ENCODE data around the gene MYD88. TPM values are rescaled to one million over a fixed set of nuclear protein-coding genes. Genes with fewer than 3 reads are reported as not detected.

MYD88 gene
- total and polyA plus RNA-seq, 7 donors = 2.9 to 7.0 (median 4.4) TPM

DNA sequence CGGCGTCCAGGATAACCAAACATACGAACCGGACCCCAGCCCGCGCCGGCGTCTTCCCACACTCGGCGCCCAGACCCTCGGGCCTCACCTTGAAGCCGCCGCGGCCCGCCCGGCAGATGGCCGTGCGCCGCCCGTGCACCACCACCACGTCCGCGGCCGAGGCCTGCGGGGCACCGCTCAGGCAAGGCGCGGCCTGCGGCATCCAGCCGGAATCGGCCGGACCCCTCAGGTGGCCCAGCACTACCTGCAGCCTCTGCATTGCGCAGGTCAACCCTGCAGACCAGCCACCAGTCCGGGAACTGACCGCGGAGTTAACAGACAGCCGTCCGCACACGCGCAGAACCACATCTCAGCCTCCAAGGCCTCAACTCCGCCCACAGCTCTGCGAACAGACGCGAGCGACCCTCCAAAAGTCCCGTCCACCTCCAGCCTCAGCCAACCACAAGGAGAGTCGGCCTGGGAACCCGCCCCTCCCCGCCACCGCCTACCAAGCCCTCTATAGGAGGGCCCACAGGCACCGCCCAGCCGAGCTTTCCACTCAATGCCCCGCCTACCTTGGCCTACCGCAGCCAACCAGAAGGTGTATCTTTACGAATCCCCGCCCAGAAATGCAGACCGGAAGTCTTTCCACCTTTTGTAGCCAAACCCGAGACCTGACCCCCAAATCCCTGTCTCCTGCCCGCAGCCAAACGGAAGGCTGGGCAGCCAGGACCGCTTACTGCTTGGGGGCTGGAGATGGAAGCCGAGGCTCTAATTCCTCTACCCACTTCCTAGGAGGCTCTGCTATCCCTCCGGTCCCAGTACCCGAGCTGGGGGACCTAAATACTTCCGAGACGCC is 1.5 kb upstream of the MYD88 start, which contains the start of gene ACAA1:
Gene ACAA1, minus strand, starts transcription at position 351 of the 838 bp plus-strand sequence. Its CDS starts 92 bp downstream, at position 259.
- peaks cover 4 to 43% of the 10 kb centered on the region in 2 donors for H3K36me3 ChIP-seq (ENCODE audit: insufficient read depth in 1 of 2, low read depth in 1 of 2)
- H3K4me1 ChIP-seq = peaks cover 16% of the 10 kb centered on the region
- DNase-seq = peak; percentile 99 to 100
- no peaks in the 10 kb centered on the region for H3K9me3 ChIP-seq
- 0% methylated on average over 61 to 66 of the region's 66 CpGs for whole genome bisulfite sequencing, 3 donors
- peak; percentile 96 to 97 (median 97) for ATAC-seq
- TF ChIP-seq, protein P1, sequence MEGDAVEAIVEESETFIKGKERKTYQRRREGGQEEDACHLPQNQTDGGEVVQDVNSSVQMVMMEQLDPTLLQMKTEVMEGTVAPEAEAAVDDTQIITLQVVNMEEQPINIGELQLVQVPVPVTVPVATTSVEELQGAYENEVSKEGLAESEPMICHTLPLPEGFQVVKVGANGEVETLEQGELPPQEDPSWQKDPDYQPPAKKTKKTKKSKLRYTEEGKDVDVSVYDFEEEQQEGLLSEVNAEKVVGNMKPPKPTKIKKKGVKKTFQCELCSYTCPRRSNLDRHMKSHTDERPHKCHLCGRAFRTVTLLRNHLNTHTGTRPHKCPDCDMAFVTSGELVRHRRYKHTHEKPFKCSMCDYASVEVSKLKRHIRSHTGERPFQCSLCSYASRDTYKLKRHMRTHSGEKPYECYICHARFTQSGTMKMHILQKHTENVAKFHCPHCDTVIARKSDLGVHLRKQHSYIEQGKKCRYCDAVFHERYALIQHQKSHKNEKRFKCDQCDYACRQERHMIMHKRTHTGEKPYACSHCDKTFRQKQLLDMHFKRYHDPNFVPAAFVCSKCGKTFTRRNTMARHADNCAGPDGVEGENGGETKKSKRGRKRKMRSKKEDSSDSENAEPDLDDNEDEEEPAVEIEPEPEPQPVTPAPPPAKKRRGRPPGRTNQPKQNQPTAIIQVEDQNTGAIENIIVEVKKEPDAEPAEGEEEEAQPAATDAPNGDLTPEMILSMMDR (IDR thresholded peaks at IDR 0.05) = no peak
- peak within 1 kb of the TSS; percentile 99 for H3K4me3 ChIP-seq
- peak within 1 kb of the TSS; percentile 94 for H3K27ac ChIP-seq
- intact Hi-C loops (cut with DNase I) = loop anchor here (2.0 to 10.0 kb wide), 3 partner anchors 30 to 340 kb away; partner anchors contain the start of gene ACVR2B (in 1 of the 2)
- no peaks in the 10 kb centered on the region for H3K27me3 ChIP-seq (ENCODE audit: insufficient read depth in 3 of 3, low read length in 2 of 3)

DNA sequence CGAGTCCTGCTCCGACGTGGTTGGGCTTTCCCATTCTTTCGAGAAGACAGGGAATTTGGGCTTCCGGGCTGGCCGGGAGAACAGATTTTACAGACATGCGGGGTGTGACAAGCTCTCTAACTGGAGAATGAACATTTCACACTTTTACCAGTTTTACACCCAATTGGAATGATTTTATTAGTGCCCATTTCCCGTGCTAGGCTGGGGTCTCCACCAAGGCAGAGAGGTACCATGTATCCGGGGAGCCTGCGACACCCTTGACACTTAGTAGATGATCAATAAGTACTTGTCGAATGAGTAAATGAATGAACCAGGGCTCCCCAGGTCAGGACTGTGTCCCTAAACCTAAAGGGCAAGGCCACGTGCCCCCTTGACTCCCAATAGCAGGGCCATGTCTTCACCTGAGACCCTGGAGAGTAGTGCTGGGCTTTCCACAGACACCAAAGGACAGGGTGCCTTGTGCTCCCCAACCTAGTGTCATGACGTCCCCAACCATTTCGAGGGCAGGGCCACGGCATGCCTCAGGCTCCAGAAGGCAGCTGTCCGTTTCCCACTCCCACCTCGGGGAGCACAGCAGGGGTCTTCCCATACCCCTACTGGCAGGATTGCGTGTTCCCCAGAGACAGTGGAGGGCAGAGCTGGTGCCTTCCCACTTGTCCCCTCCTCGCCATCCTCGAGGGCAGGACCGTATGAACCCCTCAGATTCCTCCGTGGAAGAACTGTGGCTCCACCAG is 679 bp upstream of the MYD88 start:
- peaks cover under 1 to 39% of the 10 kb centered on the region in 2 donors for H3K36me3 ChIP-seq (ENCODE audit: insufficient read depth in 1 of 2, low read depth in 1 of 2)
- peak in 1 of 4 donors; percentile 1 for ATAC-seq

DNA sequence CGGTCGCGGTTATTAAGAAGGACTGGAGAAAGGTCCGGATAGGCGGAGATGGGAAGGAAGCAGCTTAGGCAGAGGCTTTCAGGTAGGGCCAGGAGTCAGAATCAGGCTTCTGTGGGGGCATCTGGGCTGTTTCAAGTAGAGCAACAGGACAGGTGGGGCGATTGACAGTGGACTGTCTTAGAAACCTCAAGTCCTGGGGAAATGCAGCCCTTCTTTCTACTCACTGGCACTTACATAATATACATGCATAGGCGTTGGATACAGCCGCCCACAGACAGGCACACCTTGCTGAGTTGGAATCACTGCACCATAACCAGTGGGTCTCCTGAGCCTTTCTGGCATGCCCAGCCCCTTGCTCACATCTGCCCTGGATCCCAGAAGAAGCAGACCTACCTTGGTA is 730 bp downstream of the MYD88 start:
- 18 to 34% (median 19%) methylated on average over 8 of the region's 8 CpGs for WGBS, 3 donors
- H3K9me3 ChIP-seq = no peaks in the 10 kb centered on the region
- ATAC-seq = no peak

More for the DNA sequence above, 679 bp upstream of the MYD88 start:
- Histone ChIP-seq H3K4me3 (peak overlapping the region; percentile 99), H3K27ac (peak overlapping the region; percentile 94), H3K4me1 (peaks cover 16% of the 10 kb centered on the region), H3K9me3 (no peaks in the 10 kb centered on the region), H3K27me3 (ENCODE audit: insufficient read depth in 3 of 3, low read length in 2 of 3) (no peaks in the 10 kb centered on the region)
- WGBS, 3 donors = 16 to 22% (median 19%) methylated on average over 22 of the region's 22 CpGs
- intact Hi-C loops (cut with DNase I) = loop anchor here (2.0 to 10.0 kb wide), 3 partner anchors 29 to 340 kb away; partner anchors contain the start of gene ACVR2B (in 1 of the 2)
- TF ChIP-seq, protein P1 (IDR thresholded peaks at IDR 0.05) = no peak
- DNase-seq = no peak

DNA sequence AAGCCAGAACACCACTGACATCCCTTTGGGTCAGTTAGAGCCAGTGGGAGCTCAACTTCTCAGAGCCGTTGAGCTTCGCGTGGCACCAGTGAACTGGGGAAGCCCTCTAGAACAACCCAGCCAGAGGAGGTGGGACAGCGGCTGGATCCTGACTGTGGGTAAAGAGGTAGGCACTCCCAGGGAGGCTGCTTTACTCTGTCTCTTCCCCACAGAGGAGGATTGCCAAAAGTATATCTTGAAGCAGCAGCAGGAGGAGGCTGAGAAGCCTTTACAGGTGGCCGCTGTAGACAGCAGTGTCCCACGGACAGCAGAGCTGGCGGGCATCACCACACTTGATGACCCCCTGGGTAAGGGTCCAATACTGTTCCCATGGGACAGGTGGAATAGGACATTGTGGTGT is 1.2 kb downstream of the MYD88 start:
- TF ChIP-seq, protein P1 (IDR thresholded peaks at IDR 0.05) = no peak
- WGBS, 3 donors = 88 to 94% (median 88%) methylated on average over 7 of the region's 7 CpGs
- ATAC-seq (no peak), DNase-seq (no peak)
- intact Hi-C loops (cut with DNase I) = loop anchor here (5.0 to 10.0 kb wide), 2 partner anchors 315 to 338 kb away; partner anchors contain the start of gene ACVR2B (in 1 of the 2)
- no peak overlapping the region for H3K27ac ChIP-seq
- H3K36me3 ChIP-seq (ENCODE audit: insufficient read depth in 1 of 2, low read depth in 1 of 2) = peaks cover 0 to 21% of the 10 kb centered on the region in 2 donors
- no peaks in the 10 kb centered on the region for H3K27me3 ChIP-seq (ENCODE audit: insufficient read depth in 3 of 3, low read length in 2 of 3)
- peak overlapping the region; percentile 99 for H3K4me3 ChIP-seq
- no peaks in the 10 kb centered on the region for H3K9me3 ChIP-seq
- H3K4me1 ChIP-seq = peaks cover 16% of the 10 kb centered on the region

More for the DNA sequence above, 730 bp downstream of the MYD88 start:
- peaks cover 0 to 25% of the 10 kb centered on the region in 2 donors for H3K36me3 ChIP-seq (ENCODE audit: insufficient read depth in 1 of 2, low read depth in 1 of 2)
- intact Hi-C loops (cut with DNase I) = loop anchor here (5.0 to 10.0 kb wide), 2 partner anchors 316 to 338 kb away; partner anchors contain the start of gene ACVR2B (in 1 of the 2)
- no peaks in the 10 kb centered on the region for H3K27me3 ChIP-seq (ENCODE audit: insufficient read depth in 3 of 3, low read length in 2 of 3)
- H3K27ac ChIP-seq = no peak overlapping the region
- no peak for DNase-seq
- peak overlapping the region; percentile 99 for H3K4me3 ChIP-seq
- TF ChIP-seq, protein P1 (IDR thresholded peaks at IDR 0.05) = no peak
- H3K4me1 ChIP-seq = peaks cover 16% of the 10 kb centered on the region

Measured in psoas muscle (tissue), 8 donors.